HepG2 (cell line): Measurements from ENCODE around the gene MMGT1. TPM values are rescaled to one million over a fixed set of nuclear protein-coding genes. Genes with fewer than 3 reads are reported as not detected.

Experiments
- ATAC-seq: fragments of 200-7000 bp; cut with Tn5 transposase; 3 replicates; pipeline ENCODE4 v1.9.1; 2020; ENCODE audit warnings: mild to moderate bottlenecking, moderate library complexity
- BruUV-seq: library from RNA; stranded (reverse); fragments of 400-500 nt; replicated peaks from 2 replicates; lab custom pipeline; 2021; lab: Mats Ljungman, UMichigan
- CTCF ChIA-PET: fragments of 300-600 bp; formaldehyde crosslinking; extraction: SDS; loops from one replicate; lab custom pipeline; 2021; ENCODE audit warnings: low total read pairs, inconsistent platforms, low intra/inter-chr PET ratio; lab: Yijun Ruan, JAX
- POLR2A ChIA-PET: fragments of 350-600 bp; sonication (Branson Sonifier 250); formaldehyde crosslinking; loops from one replicate; lab custom pipeline; 2020; ENCODE audit warnings: antibody characterized with exemption, inconsistent platforms; lab: Yijun Ruan, JAX
- DNase-seq: peaks from one replicate; pipeline ENCODE4 v3.0.0-alpha.2; 2015; ENCODE audit warnings: low spot score
- FAIRE-seq: peaks from 3 replicates; lab custom pipeline; 2011; peaks lifted over from hg19 to GRCh38; lab: Jason Lieb, UNC
- H2AFZ ChIP-seq: one replicate; pipeline ENCODE4 v1.6.1; 2011; ENCODE audit warnings: low read length, inconsistent platforms
- H3K27ac ChIP-seq: fragments of 300-600 bp; 3 replicates; pipeline ENCODE4 v1.8.0; 2011; ENCODE audit warnings: mixed run types, mild to moderate bottlenecking, mixed read lengths, low read length, inconsistent platforms; ENCODE audit not compliant: insufficient read depth; ENCODE audit errors: extremely low read length
- H3K27me3 ChIP-seq, 2 experiments: fragments of 200-600 bp in 1 of 2; 2 replicates in 1 of 2; 3 replicates in 1 of 2; pipeline versions ENCODE4 v1.6.0 to v1.8.0; 2011; ENCODE audit warnings: low read length in 2 of 2, mild to moderate bottlenecking in 2 of 2, moderate library complexity in 2 of 2, inconsistent platforms in 1 of 2; ENCODE audit not compliant: insufficient read depth in 2 of 2, control insufficient read depth in 1 of 2
- H3K36me3 ChIP-seq, 2 experiments: fragments of 200-600 bp in 1 of 2; replicated peaks in 1 of 2; 2 replicates in 1 of 2; 3 replicates in 1 of 2; pipeline versions ENCODE4 v1.5.1 to v1.8.0; 2011; ENCODE audit warnings: low read length in 2 of 2, inconsistent platforms in 1 of 2; ENCODE audit not compliant: insufficient read depth in 2 of 2, control insufficient read depth in 1 of 2
- H3K4me1 ChIP-seq: 2 replicates; pipeline ENCODE4 v1.5.1; 2012; ENCODE audit warnings: low read length, inconsistent platforms; ENCODE audit not compliant: insufficient read depth
- H3K4me2 ChIP-seq: 2 replicates; pipeline ENCODE4 v1.6.0; 2011; ENCODE audit warnings: low read depth, low read length, inconsistent platforms
- H3K4me3 ChIP-seq, 3 experiments: fragments of 200-600 bp in 1 of 3; sonication (generic), shearing (Covaris generic) in 1 of 3; replicated peaks in 1 of 3; 2 replicates each; pipeline ENCODE4 v1.5.1; 2011 to 2016; ENCODE audit warnings: low read length in 3 of 3, inconsistent platforms in 2 of 3, low read depth in 2 of 3, mild to moderate bottlenecking in 2 of 3, control low read depth in 1 of 3, mixed read lengths in 1 of 3; ENCODE audit not compliant: insufficient read depth in 1 of 3
- H3K79me2 ChIP-seq: one replicate; pipeline ENCODE4 v1.6.1; 2011; ENCODE audit warnings: low read length, inconsistent platforms; ENCODE audit not compliant: insufficient read depth
- H3K9ac ChIP-seq: 2 replicates; pipeline ENCODE4 v1.6.0; 2011; ENCODE audit warnings: mild to moderate bottlenecking, low read depth, low read length, inconsistent platforms; ENCODE audit not compliant: insufficient read depth
- H3K9me3 ChIP-seq: 2 replicates; pipeline ENCODE4 v1.5.1; 2012; ENCODE audit warnings: mild to moderate bottlenecking, low read length
- H4K20me1 ChIP-seq: 2 replicates; pipeline ENCODE4 v1.6.0; 2011; ENCODE audit warnings: inconsistent platforms, mild to moderate bottlenecking, low read length, moderate library complexity; ENCODE audit not compliant: insufficient read depth
- CTCF ChIP-seq: sonication (generic); formaldehyde crosslinking; IDR thresholded peaks from 2 replicates; pipeline ENCODE4 v1.5.0; 2020; ENCODE audit warnings: mild to moderate bottlenecking, missing genetic modification reagents, moderate library complexity
- KDM4B ChIP-seq: sonication (generic); formaldehyde crosslinking; IDR thresholded peaks from 2 replicates; pipeline ENCODE4 v1.4.0; 2020; ENCODE audit warnings: missing genetic modification reagents
- KLF15 ChIP-seq: sonication (generic); formaldehyde crosslinking; IDR thresholded peaks from 2 replicates; pipeline ENCODE4 v1.8.1; 2023; ENCODE audit warnings: borderline replicate concordance, mild to moderate bottlenecking, inconsistent platforms, missing genetic modification reagents, mixed read lengths
- NAIF1 ChIP-seq: sonication (generic); formaldehyde crosslinking; IDR thresholded peaks from 2 replicates; pipeline ENCODE4 v1.5.0; 2020; ENCODE audit warnings: mild to moderate bottlenecking, missing genetic modification reagents, borderline replicate concordance
- POLR2G ChIP-seq: fragments of 200-400 bp; formaldehyde crosslinking; IDR thresholded peaks from 2 replicates; pipeline ENCODE4 v1.6.1; 2018; ENCODE audit warnings: mild to moderate bottlenecking, low read depth, low read length, moderate library complexity
- SRSF1 ChIP-seq: fragments of 200-400 bp; formaldehyde crosslinking; optimal IDR thresholded peaks from 2 replicates; pipeline ENCODE3; 2017; ENCODE audit warnings: mild to moderate bottlenecking, low read depth, low read length, moderate library complexity
- TARDBP ChIP-seq: sonication (generic); formaldehyde crosslinking; IDR thresholded peaks from 2 replicates; pipeline ENCODE4 v1.8.0; 2022; ENCODE audit warnings: mild to moderate bottlenecking, missing genetic modification reagents
- ZBTB33 ChIP-seq: sonication (generic); formaldehyde crosslinking; IDR thresholded peaks from 2 replicates; pipeline ENCODE4 v1.4.0; 2020; ENCODE audit warnings: missing genetic modification reagents
- ZFP36L1 ChIP-seq: sonication (generic); formaldehyde crosslinking; IDR thresholded peaks from 2 replicates; pipeline ENCODE4 v1.8.0; 2022; ENCODE audit warnings: mild to moderate bottlenecking, missing genetic modification reagents, moderate library complexity
- ZNF264 ChIP-seq: sonication (generic); formaldehyde crosslinking; IDR thresholded peaks from 2 replicates; pipeline ENCODE4 v1.4.0; 2020; ENCODE audit warnings: missing genetic modification reagents
- ZNF431 ChIP-seq: sonication (generic); formaldehyde crosslinking; IDR thresholded peaks from 2 replicates; pipeline ENCODE4 v1.9.0; 2022; ENCODE audit warnings: missing genetic modification reagents, low read depth, mild to moderate bottlenecking, borderline replicate concordance
- ZNF639 ChIP-seq: conservative IDR thresholded peaks from 2 replicates; pipeline ENCODE4 v1.6.1; 2018; ENCODE audit warnings: missing genetic modification reagents
- ZNF710 ChIP-seq: sonication (generic); formaldehyde crosslinking; IDR thresholded peaks from 2 replicates; pipeline ENCODE4 v1.5.0; 2020; ENCODE audit warnings: mild to moderate bottlenecking, missing genetic modification reagents, borderline replicate concordance
- ZNF839 ChIP-seq: sonication (generic); formaldehyde crosslinking; IDR thresholded peaks from 2 replicates; pipeline ENCODE4 v1.4.0; 2020; ENCODE audit warnings: missing genetic modification reagents, mild to moderate bottlenecking, borderline replicate concordance
- ZSCAN29 ChIP-seq: sonication (generic); formaldehyde crosslinking; conservative IDR thresholded peaks from 2 replicates; pipeline ENCODE4 v1.4.0; 2020; ENCODE audit warnings: mild to moderate bottlenecking, missing genetic modification reagents
- ZSCAN31 ChIP-seq: sonication (generic); formaldehyde crosslinking; IDR thresholded peaks from 2 replicates; pipeline ENCODE4 v1.5.0; 2020; ENCODE audit warnings: low read depth, mild to moderate bottlenecking, missing genetic modification reagents
- WGBS: methylation state at CpG from one replicate; pipeline ENCODE4 v1.1.6; 2017; ENCODE audit warnings: low lambda C conversion rate; 5-methylcytosine and 5-hydroxymethylcytosine counted together
- in situ Hi-C: cut with HindIII; loops from 2 replicates; pipeline ENCODE4 v1.10.0; 2017; ENCODE audit warnings: low pct_unique_long_range_greater_than_20kb; ENCODE audit not compliant: extremely low pct_ligation_motif_present
- intact Hi-C: fragments of 100-400 bp; cut with micrococcal nuclease; formaldehyde crosslinking; loops from one replicate; pipeline ENCODE4 v1.10.0; 2022; ENCODE audit not compliant: unreplicated experiment
- polyA plus RNA-seq, 8 experiments: library from polyadenylated mRNA; depleted of rRNA in 3 of 8; stranded (reverse) in 7 of 8; unstranded in 1 of 8; fragments of >200 nt; fragmentation: Illumina TruSeq in 4 of 8; extraction: Trizol in 4 of 8; gene quantifications; 2 replicates each; pipeline versions ENCODE4 v1.2.1 to v1.2.3, GENCODE V29; 2011 to 2016; ENCODE audit warnings: low read depth in 4 of 8, missing spikeins in 1 of 8, mixed read lengths in 1 of 8; ENCODE audit not compliant: insufficient read depth in 1 of 8
- total RNA-seq, 5 experiments: library from RNA; depleted of rRNA; stranded (reverse); fragments of >200 nt; fragmentation: Illumina TruSeq; extraction: Trizol; gene quantifications; 2 replicates each; pipeline ENCODE4 v1.2.3, GENCODE V29; 2016; ENCODE audit warnings: low read depth in 1 of 5

Gene MMGT1
- total and polyA plus RNA-seq, 2 of the 13 experiments (the other 11 are each of a cell fraction or from before 2014, with no cell fraction given) = 7.5 to 8.8 TPM

- TF ChIP-seq ZNF839 (CRISPR knock-in tag) = no peak
- TF ChIP-seq ZSCAN31 (CRISPR knock-in tag) = no peak
- TF ChIP-seq KLF15 (CRISPR knock-in tag) = no peak
- no peak for TF ChIP-seq ZSCAN29 (CRISPR knock-in tag)
- TF ChIP-seq ZNF264 (CRISPR knock-in tag) = no peak
- TF ChIP-seq POLR2G = no peak
- TF ChIP-seq ZFP36L1 = no peak
- TF ChIP-seq NAIF1 = no peak
Measured at GRCh38 chrX:135974279-135974856, 580 bp upstream of the MMGT1 start (continued).

GRCh38 chrX:135973025-135973547 lies 702 bp downstream of the MMGT1 start:
- Histone ChIP-seq H3K9ac (peak overlapping the region; percentile 77), H3K4me2 (peak overlapping the region; percentile 85), H3K79me2 (peaks cover 14% of the 10 kb centered on the region), H3K27ac (peak overlapping the region; percentile 86), H3K4me1 (peaks cover 15% of the 10 kb centered on the region; the same call in 1 of the 2 replicates), H3K9me3 (no peaks in the 10 kb centered on the region), H3K4me3 (peak overlapping the region; percentile 74 to 85 (median 76)), H2AFZ (peak overlapping the region; percentile 15), H3K36me3 (no peaks in the 10 kb centered on the region), H3K27me3 (no peaks in the 10 kb centered on the region; a peak in 1 of 5 replicates), H4K20me1 (no peaks in the 10 kb centered on the region)
- CTCF ChIA-PET = no interaction called here
- in situ Hi-C loops (no loop called here), intact Hi-C loops (no loop called here)
- FAIRE-seq (no peak), DNase-seq (no peak), ATAC-seq (peak; percentile 79)
- POLR2A ChIA-PET = interaction anchor here (0.6 to 1.0 kb wide), 2 partner anchors 12 to 1026 kb away, joined by 3 to 7 read pairs; partner anchors contain the start of gene SLC9A6
- BruUV-seq = TSS peak; percentile 78
- WGBS = 0% methylated on average over 9 of the region's 10 CpGs
- TF ChIP-seq ZNF639 (CRISPR knock-in tag) (no peak), CTCF (CRISPR knock-in tag) (0 out of 2 replicates have a peak, but pooled peaks have one; percentile 20), ZNF431 (CRISPR knock-in tag) (no peak), KDM4B (CRISPR knock-in tag) (no peak), TARDBP (CRISPR knock-in tag) (no peak), ZBTB33 (CRISPR knock-in tag) (no peak), ZNF710 (CRISPR knock-in tag) (no peak), SRSF1 (peak; percentile 23)
